Ascending aorta (tissue), 2 donors: Measurements from ENCODE around the gene ZG16B. TPM values are rescaled to one million over a fixed set of nuclear protein-coding genes. Genes with fewer than 3 reads are reported as not detected.

Source experiments
- DNase-seq, 2 donors: peaks; one replicate each; pipeline ENCODE4 v3.0.0-alpha.2; 2019; ENCODE audit warnings: low spot score in 2 of 2
- H3K27ac ChIP-seq, 2 donors: fragments of 200-600 bp; sonication (generic); one replicate each; pipeline ENCODE4 v1.5.1; 2016 to 2017; ENCODE audit warnings: mild to moderate bottlenecking in 1 of 2
- H3K27me3 ChIP-seq: fragments of 200-600 bp; sonication (generic); one replicate; pipeline ENCODE4 v1.5.1; 2017
- H3K36me3 ChIP-seq, 2 donors: fragments of 200-600 bp; sonication (generic); one replicate each; pipeline ENCODE4 v1.5.1; 2016
- H3K4me1 ChIP-seq, 2 donors: fragments of 200-600 bp; sonication (generic); one replicate each; pipeline ENCODE4 v1.5.1; 2016 to 2017; ENCODE audit warnings: mild to moderate bottlenecking in 1 of 2
- H3K4me3 ChIP-seq, 2 donors: fragments of 200-600 bp; sonication (generic); one replicate each; pipeline ENCODE4 v1.5.1; 2016 to 2017; ENCODE audit warnings: mild to moderate bottlenecking in 1 of 2
- H3K9me3 ChIP-seq, 2 donors: fragments of 200-600 bp; sonication (generic); one replicate each; pipeline ENCODE4 v1.5.1; 2016
- CTCF ChIP-seq, 3 experiments: fragments of 200-600 bp in 2 of 3; fragments of 450-650 bp in 1 of 3; sonication (generic) in 2 of 3; IDR thresholded peaks; one replicate each; pipeline ENCODE4 v1.5.1; 2016 to 2019; ENCODE audit warnings: antibody characterized with exemption in 3 of 3, mild to moderate bottlenecking in 1 of 3, moderate library complexity in 1 of 3
- intact Hi-C: fragments of 100-400 bp; cut with DNase I; formaldehyde crosslinking; loops from one replicate; pipeline ENCODE4 v1.15.1; 2023
- total RNA-seq: library from RNA; depleted of rRNA; stranded (reverse); fragments of >200 nt; gene quantifications from one replicate; pipeline ENCODE4 v1.1.0, GENCODE V29; 2016

ZG16B gene
- total RNA-seq, 1 donor from 2014 or later, result not detected

GRCh38 chr16:2822496-2822895 lies 7.6 kb upstream of the ZG16B start:
- Histone ChIP-seq H3K36me3 (no peaks in the 10 kb centered on the region), H3K4me3 (no peak overlapping the region), H3K27ac (no peak overlapping the region), H3K4me1 (no peaks in the 10 kb centered on the region), H3K9me3 (no peaks in the 10 kb centered on the region), H3K27me3 (no peaks in the 10 kb centered on the region)
- DNase-seq, result no peak
- intact Hi-C loops, result no loop called here
- TF ChIP-seq CTCF (IDR thresholded peaks at IDR 0.05), result no peak

GRCh38 chr16:2824626-2825025 lies 5.5 kb upstream of the ZG16B start:
- H3K4me1 ChIP-seq, result no peaks in the 10 kb centered on the region
- intact Hi-C loops, result no loop called here
- H3K9me3 ChIP-seq, result no peaks in the 10 kb centered on the region
- H3K36me3 ChIP-seq, result no peaks in the 10 kb centered on the region
- no peak overlapping the region for H3K4me3 ChIP-seq
- peak in 1 of 2 donors; percentile 2 for DNase-seq
- H3K27ac ChIP-seq, result no peak overlapping the region
- no peaks in the 10 kb centered on the region for H3K27me3 ChIP-seq
- TF ChIP-seq CTCF (IDR thresholded peaks at IDR 0.05), result no peak

- no peak for TF ChIP-seq CTCF (IDR thresholded peaks at IDR 0.05)
- Histone ChIP-seq H3K27me3 (no peaks in the 10 kb centered on the region), H3K9me3 (no peaks in the 10 kb centered on the region), H3K4me1 (no peaks in the 10 kb centered on the region), H3K4me3 (no peak overlapping the region), H3K27ac (no peak overlapping the region), H3K36me3 (no peaks in the 10 kb centered on the region)
- intact Hi-C loops, result no loop called here
- DNase-seq, result peak in 1 of 2 donors; percentile 53
Observed at GRCh38 chr16:2825049-2825742, 4.9 kb upstream of the ZG16B start.

GRCh38 chr16:2825906-2826305 lies 4.2 kb upstream of the ZG16B start:
- H3K27me3 ChIP-seq, result no peaks in the 10 kb centered on the region
- intact Hi-C loops, result no loop called here
- H3K4me3 ChIP-seq, result no peak overlapping the region
- no peak for TF ChIP-seq CTCF (IDR thresholded peaks at IDR 0.05)
- no peaks in the 10 kb centered on the region for H3K9me3 ChIP-seq
- H3K27ac ChIP-seq, result no peak overlapping the region
- no peaks in the 10 kb centered on the region for H3K36me3 ChIP-seq
- H3K4me1 ChIP-seq, result no peaks in the 10 kb centered on the region
- no peak for DNase-seq

- TF ChIP-seq CTCF (IDR thresholded peaks at IDR 0.05), result no peak
- Histone ChIP-seq H3K36me3 (no peaks in the 10 kb centered on the region), H3K27ac (no peak overlapping the region), H3K4me3 (no peak overlapping the region), H3K9me3 (no peaks in the 10 kb centered on the region), H3K4me1 (no peaks in the 10 kb centered on the region), H3K27me3 (no peaks in the 10 kb centered on the region)
- intact Hi-C loops, result no loop called here
- DNase-seq, result no peak
Observed at GRCh38 chr16:2826591-2827373, 3.3 kb upstream of the ZG16B start.
